GM18873 (cell line): ENCODE results near the gene NRG2.

Experiments
- ATAC-seq: cut with Tn5 transposase; IDR thresholded peaks from one replicate; pipeline ENCODE4 v1.9.1; 2021; ENCODE audit warnings: mild to moderate bottlenecking, moderate library complexity, moderate number of reproducible peaks; ENCODE audit not compliant: unreplicated experiment, low FRiP score

Gene NRG2

GRCh38 chr5:139952574-139952973 is 90.5 kb downstream of the NRG2 start:
- ATAC-seq: no peak

- no peak for ATAC-seq
These were observed 91.1 kb downstream of the NRG2 start for GRCh38 chr5:139951983-139952382.

DNA sequence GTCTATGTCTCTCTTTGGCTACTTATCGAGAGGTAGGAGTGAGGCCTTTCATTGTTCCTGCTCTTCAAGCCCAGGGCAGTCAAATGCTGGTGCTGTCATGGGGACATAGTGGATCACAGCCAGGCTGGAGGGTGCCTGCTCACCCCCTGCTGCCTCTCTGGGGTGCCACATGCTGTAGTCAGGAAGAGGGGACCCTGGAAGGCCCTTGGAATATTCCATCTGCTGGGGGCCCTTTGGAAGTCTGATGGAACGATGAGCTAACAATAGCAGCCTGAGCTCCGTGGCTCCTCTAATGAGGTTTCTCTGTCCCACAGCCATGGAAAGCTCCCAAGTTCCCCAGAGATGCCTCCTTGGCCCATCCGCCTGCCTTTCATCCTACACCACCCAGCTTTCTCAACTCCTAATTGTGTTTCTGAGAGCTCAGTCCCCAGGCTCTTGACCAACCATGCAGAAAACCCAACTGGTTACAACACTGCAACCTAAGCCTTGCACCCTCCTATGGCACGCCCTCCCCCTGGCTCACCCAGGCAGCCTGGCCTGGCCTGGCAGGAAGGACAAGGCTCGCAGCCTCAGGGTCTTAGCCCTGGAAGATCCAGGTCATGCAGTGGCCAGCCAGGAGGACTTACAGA is 91.7 kb downstream of the NRG2 start:
- no peak for ATAC-seq

- ATAC-seq: no peak
These were observed 92.7 kb downstream of the NRG2 start for GRCh38 chr5:139950436-139950835.

GRCh38 chr5:139949710-139950109 is 93.4 kb downstream of the NRG2 start:
- ATAC-seq: no peak

DNA sequence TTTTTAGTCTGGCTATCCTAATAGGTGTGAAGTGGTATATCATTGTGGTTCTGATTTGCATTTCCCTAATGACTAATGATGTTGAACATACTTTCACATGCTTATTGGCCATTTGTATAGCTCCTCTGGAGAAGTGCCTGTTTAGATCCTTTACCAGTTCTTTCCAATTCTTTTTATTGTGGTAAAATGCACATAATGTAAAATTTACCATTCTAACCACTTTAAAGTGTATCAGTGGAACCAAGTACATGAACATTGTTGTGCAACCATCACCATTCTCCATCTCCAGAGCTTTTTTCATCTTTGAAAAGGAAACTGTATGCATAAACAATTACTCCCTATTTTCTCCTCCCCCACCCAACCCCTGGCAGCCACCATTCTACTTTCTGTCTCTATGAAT is 95.4 kb downstream of the NRG2 start:
- no peak for ATAC-seq

DNA sequence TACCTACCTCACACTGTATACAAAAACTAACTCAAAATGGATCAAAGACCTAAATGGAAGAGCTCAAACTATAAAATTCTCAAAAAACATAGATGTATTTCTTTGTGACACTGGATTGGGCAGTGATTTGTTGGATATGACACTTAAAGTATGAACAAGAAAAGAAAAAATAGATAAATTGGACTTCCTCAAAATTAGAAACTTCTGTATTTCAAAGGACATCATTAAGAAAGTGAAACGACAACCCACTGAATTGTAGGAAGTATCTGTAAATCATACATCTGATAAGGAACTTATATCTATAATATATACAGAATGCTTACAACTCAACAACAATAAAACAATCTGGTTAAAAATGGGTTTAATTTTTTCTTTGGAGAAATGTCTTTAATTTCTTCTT is 96.7 kb downstream of the NRG2 start:
- ATAC-seq: no peak

DNA sequence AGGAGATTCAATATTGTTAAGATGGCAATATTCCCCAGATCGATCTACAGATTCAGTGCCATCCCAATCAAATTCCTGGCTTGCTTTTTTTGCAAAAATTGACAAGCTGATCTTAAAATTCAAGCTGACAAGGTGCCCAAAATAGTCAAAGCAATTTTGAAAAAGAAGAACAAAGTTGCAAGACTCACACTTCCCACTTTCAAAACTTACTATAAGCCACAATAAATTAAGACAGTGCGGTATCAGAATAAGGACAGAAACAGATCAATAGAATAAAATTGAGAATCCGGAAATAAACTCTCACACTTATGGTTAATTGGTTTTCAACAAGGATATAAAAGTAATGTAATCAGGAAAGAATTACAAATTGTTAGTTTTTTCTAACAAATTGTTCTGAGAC is 97.1 kb downstream of the NRG2 start:
- ATAC-seq: no peak

DNA sequence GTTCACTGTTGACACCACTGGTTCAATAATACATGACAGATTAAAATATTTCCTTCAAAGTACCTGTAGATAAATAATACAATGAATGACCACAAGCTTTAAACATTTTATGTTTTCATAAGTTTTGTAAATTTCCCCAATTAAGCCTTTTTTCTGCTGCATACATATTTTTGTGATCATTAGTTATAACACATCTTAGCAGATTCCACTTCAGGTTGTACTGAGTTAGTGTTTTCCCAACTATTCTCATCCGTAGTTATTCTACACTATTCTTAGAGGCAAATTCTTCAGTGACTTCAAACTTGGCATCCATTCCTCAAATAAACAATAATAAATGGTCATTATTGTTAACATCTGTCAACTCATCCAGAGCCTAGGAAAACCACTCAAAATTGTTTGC is 100.9 kb downstream of the NRG2 start:
- no peak for ATAC-seq

GRCh38 chr5:139930406-139930805 is 112.7 kb downstream of the NRG2 start:
- ATAC-seq: no peak

DNA sequence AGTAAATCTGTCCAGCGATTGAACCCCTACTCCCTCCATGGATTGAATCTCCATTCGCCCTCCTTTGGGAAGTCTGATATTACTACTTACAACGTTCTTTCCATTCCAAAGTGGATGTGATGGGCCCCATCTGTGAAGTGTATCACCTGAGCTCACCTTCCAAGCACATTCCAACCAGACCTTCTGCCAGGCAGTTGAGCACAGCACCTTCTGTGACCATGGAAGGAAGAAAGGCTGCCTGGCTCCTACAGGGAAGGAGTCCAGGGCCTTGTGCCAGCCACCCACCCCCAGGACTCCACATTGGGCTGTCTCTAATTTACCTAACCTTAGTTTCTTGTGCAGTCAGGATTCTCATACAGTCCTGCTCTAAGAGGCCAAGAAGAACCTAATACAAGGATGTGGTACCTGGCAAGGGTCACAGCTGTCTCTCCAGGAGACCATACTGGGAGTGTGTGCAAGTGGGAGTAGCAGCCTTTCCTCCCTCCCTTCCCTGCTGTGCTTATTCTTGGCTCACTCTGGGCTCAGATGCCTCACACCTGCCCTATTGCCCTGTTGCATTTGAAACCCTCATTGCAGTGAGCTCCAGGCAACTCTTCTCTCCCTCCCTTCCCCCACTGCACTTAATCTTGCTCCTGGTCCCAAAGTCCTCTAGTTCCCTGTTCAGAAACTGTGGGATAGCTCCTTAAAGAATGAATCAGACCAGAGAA is 116.1 kb downstream of the NRG2 start:
- ATAC-seq: no peak

GRCh38 chr5:139925650-139926640 is 117.2 kb downstream of the NRG2 start:
- ATAC-seq: no peak

DNA sequence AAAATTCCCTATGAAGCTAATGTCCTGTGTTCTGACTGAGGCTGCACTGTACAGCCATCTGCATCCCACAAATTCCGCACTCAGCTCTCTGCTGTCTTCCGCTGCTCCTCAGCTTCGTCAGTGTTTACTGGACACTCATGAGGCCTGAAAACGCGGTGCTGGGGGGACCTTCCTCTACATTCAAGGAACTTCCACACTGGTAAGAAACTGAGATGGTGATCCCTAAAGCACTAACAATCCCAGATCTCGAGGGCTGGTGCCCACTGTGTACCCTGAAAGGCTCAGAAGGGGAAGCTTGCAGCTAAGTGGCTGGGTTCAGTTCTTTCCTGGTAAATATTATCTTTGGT is 117.9 kb downstream of the NRG2 start:
- ATAC-seq: no peak

GRCh38 chr5:139924294-139925215 is 118.5 kb downstream of the NRG2 start:
- ATAC-seq: no peak

GRCh38 chr5:139919308-139919707 is 123.8 kb downstream of the NRG2 start:
- no peak for ATAC-seq

DNA sequence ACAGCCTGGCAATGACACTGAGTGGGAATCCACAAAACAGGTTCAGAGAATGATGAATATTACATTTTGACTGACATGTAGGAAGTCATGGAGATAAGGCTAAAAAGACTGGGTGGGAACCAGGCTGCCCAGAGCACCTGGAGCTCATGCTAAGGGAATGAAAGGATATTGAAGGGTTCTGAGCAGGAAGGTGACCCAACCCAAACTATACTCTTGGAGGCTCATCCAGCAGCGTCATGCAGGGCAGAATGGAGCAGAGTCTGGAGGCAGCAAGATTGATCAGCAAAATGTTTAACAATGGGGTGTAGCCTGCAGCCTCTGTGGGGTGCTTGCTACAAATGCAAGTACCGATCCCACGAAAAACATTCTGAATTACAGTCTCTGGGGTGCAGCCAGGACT is 127.3 kb downstream of the NRG2 start:
- ATAC-seq: no peak

DNA sequence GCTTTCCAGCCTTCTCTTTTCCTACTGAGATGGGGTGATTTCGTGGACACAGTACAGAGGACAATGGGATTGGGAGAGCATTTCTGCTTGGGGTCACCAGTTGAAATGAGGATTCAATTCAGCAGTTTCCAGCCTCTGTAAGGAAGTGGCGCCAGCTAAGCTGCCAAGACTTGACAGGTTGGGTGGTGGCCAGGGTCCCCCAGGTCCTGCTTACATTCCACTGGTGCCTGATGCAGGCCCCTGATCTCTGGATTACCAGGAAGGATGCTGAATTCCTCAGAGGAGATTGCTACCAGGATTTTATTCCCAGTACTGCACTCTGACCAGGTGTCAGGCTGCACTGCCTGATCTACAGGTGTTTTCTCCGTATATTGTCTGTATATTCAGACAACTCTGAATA is 127.8 kb downstream of the NRG2 start:
- no peak for ATAC-seq

DNA sequence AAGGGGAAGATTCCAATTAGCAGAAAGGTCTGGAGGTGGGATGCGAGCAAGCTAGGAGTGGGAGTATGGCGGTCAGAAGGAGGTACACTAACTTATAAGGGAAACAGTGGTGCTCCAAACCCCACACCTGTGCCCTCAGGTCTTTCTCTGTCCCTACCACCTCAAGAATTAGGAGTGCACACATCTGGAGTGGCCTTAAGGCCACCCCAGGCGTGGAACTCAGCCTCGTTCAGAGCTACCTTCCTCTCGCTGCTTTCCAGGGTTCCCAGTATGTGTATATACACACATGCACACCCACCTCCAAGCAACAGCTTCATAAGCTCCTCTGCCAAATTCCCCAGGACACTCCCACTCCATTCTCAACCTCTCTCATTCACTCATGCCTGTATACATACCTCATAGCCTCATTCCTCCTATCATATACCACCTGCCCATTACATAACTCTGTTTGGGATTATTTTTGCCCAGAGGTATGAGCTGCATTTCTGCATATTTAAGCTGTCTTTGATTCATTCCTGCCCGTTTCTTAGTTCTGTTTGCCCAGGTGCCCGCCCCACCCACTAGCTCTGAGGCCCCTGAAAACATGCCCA is 128.8 kb downstream of the NRG2 start:
- no peak for ATAC-seq

DNA sequence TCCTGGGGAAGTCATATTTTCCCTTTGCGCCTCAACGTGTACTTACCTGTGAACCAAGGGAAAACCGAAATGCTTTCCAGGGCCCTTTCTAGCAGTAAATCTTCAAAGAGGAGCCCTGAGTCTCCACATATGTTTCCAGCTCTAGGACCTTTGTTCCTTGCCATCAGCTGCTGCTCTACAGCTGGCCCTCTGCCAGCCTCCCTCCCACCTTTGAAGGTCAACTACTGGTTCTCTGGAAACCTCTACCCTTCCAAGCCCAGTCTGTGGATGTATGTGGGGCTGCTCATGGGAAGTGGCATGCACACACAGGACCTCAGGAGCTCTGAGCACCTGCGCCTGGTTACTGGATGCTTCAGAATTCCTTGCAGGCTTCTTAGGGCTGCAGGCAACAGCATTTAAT is 130.3 kb downstream of the NRG2 start:
- ATAC-seq: no peak

DNA sequence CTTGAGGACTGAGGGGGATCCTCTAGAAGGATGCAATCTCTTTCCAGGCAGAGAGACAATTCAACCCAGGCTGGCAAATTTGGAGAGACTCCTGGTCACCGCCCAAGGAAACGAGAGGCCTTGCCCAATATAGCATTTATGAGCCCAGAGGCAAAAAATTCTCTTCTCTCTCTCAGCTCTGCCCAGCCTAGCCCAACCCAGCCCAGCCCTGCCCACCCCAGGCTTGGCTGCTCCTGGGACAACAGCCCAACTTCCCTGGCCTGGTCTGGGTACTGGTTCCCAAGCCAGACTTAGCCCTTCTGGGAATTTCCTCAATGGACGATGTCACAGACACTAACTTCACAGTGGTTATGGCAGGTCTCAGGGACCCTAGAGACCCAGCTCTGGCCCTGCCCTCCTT is 130.9 kb downstream of the NRG2 start:
- ATAC-seq: no peak
